ENCODE measurements around the gene PRIMPOL.

PRIMPOL gene

DNA sequence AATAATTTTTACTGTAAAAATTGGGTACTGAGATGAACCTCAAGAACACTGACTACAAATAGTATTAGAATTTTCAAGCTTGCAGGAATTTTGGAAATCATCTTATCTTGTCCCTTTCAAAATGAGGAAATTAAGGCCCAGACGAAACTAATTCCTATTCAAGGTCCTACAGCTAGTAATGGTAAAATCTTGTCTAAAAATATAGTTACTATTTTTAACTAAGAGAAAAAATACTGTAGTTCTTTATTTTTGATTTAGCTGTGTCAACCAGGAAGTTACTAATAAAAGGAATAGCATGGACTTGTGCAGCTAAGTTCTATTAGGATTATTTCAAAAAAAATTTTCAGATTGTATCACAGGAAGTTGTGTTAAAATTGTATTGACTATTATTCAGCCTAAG, 12.7 kb downstream of the PRIMPOL start:
- Histone ChIP-seq H3K36me3 (ENCODE audit: low read depth) (peaks cover 75% of the 10 kb centered on the region), H3K4me3 (ENCODE audit: severe bottlenecking) (no peak overlapping the region), H3K27ac (ENCODE audit: poor library complexity, severe bottlenecking) (no peak overlapping the region), H3K9me3 (ENCODE audit: severe bottlenecking) (peaks cover 2% of the 10 kb centered on the region), H3K4me1 (ENCODE audit: insufficient read depth, poor library complexity, severe bottlenecking) (no peaks in the 10 kb centered on the region), H3K27me3 (ENCODE audit: insufficient read depth, poor library complexity, severe bottlenecking) (no peaks in the 10 kb centered on the region)
- ATAC-seq (ENCODE audit: low read depth), result no peak
- DNase-seq (ENCODE audit: low spot score), result no peak
- TF ChIP-seq, protein P1, sequence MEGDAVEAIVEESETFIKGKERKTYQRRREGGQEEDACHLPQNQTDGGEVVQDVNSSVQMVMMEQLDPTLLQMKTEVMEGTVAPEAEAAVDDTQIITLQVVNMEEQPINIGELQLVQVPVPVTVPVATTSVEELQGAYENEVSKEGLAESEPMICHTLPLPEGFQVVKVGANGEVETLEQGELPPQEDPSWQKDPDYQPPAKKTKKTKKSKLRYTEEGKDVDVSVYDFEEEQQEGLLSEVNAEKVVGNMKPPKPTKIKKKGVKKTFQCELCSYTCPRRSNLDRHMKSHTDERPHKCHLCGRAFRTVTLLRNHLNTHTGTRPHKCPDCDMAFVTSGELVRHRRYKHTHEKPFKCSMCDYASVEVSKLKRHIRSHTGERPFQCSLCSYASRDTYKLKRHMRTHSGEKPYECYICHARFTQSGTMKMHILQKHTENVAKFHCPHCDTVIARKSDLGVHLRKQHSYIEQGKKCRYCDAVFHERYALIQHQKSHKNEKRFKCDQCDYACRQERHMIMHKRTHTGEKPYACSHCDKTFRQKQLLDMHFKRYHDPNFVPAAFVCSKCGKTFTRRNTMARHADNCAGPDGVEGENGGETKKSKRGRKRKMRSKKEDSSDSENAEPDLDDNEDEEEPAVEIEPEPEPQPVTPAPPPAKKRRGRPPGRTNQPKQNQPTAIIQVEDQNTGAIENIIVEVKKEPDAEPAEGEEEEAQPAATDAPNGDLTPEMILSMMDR (IDR thresholded peaks at IDR 0.05; ENCODE audit: poor library complexity, severe bottlenecking), result no peak

DNA sequence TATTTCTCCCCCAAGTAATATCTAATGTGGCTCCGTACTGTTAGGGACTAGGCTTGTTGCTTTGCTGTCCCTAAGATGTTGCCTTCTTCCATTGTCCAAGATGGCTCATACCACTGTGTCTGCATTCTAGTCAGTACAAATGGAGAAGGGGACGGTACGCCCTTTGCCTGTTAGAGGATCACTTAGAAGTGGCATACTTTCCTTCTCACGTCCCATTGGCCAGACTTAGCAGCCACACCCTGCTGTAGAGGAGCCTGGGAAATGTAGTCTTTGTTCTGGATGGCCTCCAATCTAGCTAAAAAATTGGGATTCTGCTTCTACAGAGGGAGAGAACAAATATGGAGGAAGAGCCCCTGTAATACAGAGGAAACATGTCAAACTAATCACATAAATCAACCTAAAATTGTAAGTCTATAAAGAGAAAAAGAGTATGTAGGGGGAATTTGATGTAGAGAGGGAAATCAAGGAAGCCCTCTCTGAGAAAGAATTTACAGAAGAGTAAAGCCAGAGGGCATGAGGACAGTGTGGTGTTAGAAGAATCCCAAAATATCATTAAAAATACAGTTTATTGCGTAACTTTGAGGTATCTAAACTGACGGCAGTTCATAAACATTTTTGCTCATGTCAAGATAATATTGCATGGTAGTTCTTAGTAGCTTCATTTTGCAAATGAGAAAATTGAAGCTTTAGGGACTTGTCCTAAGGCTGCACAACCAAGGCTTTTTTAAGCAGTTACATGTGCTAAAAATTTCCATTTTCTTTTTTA, 15.1 kb downstream of the PRIMPOL start:
- Histone ChIP-seq H3K4me3 (ENCODE audit: severe bottlenecking) (no peak overlapping the region), H3K27me3 (ENCODE audit: insufficient read depth, poor library complexity, severe bottlenecking) (no peaks in the 10 kb centered on the region), H3K36me3 (ENCODE audit: low read depth) (peaks cover 78% of the 10 kb centered on the region), H3K4me1 (ENCODE audit: insufficient read depth, poor library complexity, severe bottlenecking) (no peaks in the 10 kb centered on the region), H3K9me3 (ENCODE audit: severe bottlenecking) (peaks cover 2% of the 10 kb centered on the region), H3K27ac (ENCODE audit: poor library complexity, severe bottlenecking) (no peak overlapping the region)
- ATAC-seq (ENCODE audit: low read depth), result peak; percentile 55; the same call in 2 of the 3 replicates
- DNase-seq (ENCODE audit: low spot score), result no peak
- TF ChIP-seq, protein P1 (IDR thresholded peaks at IDR 0.05; ENCODE audit: poor library complexity, severe bottlenecking), result no peak

DNA sequence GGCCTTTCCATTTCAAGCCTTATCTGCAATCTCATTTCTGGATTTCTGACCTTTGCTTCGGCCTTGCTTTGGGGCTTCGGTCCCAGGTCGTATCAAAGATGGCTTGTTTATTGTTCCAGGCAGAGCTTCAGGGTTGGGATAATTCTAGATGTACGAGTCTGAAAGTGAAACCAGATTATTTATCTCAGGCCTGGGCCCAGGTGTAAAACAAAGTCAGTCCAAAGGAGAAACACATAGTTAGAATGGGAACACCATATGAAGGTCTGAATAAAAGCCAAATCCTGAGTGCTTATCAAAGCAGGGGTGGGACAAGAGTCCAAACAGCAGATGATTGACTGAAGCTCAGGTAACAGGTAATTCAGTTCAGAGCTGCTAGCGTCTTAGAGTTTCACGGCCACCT, 17.1 kb downstream of the PRIMPOL start:
- Histone ChIP-seq H3K36me3 (ENCODE audit: low read depth) (peaks cover 71% of the 10 kb centered on the region), H3K4me1 (ENCODE audit: insufficient read depth, poor library complexity, severe bottlenecking) (peaks cover 8% of the 10 kb centered on the region), H3K4me3 (ENCODE audit: severe bottlenecking) (no peak overlapping the region), H3K27me3 (ENCODE audit: insufficient read depth, poor library complexity, severe bottlenecking) (no peaks in the 10 kb centered on the region), H3K27ac (ENCODE audit: poor library complexity, severe bottlenecking) (no peak overlapping the region), H3K9me3 (ENCODE audit: severe bottlenecking) (peaks cover 2% of the 10 kb centered on the region)
- ATAC-seq (ENCODE audit: low read depth) (no peak), DNase-seq (ENCODE audit: low spot score) (no peak)
- TF ChIP-seq, protein P1 (IDR thresholded peaks at IDR 0.05; ENCODE audit: poor library complexity, severe bottlenecking), result no peak

DNA sequence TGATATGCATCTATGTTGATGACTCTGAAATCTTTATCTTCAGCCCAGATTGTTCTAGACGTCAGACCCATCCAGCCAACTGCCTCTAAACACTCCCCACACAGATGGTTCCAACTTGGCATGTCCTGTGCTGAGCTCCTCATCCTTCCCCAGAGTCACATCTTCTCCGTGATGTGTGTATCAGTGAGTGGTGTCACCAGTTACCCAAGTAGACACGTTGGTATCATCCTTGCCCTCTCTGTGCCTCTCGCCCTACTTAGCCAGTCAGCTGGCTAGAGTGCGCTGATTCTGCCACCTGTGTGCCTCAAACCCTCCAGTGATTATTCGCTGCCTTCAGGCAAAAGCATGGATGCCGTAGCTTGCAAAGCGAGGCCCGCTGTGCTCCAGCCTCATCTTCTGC, 18.6 kb downstream of the PRIMPOL start:
- peaks cover 8% of the 10 kb centered on the region for H3K4me1 ChIP-seq (ENCODE audit: insufficient read depth, poor library complexity, severe bottlenecking)
- DNase-seq (ENCODE audit: low spot score), result no peak
- H3K27ac ChIP-seq (ENCODE audit: poor library complexity, severe bottlenecking), result no peak overlapping the region
- no peak for ATAC-seq (ENCODE audit: low read depth)
- H3K4me3 ChIP-seq (ENCODE audit: severe bottlenecking), result no peak overlapping the region
- H3K9me3 ChIP-seq (ENCODE audit: severe bottlenecking), result peaks cover 2% of the 10 kb centered on the region
- peaks cover 71% of the 10 kb centered on the region for H3K36me3 ChIP-seq (ENCODE audit: low read depth)
- no peaks in the 10 kb centered on the region for H3K27me3 ChIP-seq (ENCODE audit: insufficient read depth, poor library complexity, severe bottlenecking)
- TF ChIP-seq, protein P1 (IDR thresholded peaks at IDR 0.05; ENCODE audit: poor library complexity, severe bottlenecking), result no peak

DNA sequence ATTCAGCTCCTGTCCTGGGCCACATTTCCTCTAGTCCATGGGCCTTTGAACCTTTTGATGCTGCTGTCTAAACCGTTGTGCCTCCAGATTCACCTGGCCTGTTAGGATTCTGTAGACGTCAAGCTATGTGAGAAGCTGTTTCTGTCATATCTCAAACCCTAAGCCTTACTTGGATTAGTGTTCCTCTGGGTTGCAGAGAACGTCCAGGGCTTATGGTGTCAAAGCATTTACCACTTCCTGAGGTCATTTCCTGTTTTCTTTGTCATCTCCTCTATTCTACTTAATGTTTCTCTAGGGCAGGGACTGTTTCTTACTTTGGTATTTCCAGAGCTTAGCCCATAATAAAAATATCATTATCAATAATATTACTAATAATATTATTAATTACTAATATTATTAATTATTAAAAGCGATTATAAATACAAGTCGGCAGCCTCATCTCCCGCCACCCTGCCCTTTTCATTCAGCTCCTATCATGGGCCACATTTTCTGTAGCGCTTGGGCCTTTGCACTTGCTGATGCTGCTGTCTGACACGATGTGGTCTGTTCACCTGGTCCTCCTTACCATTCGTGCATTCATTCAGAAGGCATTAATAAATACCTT, 19.1 kb downstream of the PRIMPOL start:
- H3K4me3 ChIP-seq (ENCODE audit: severe bottlenecking), result no peak overlapping the region
- no peak overlapping the region for H3K27ac ChIP-seq (ENCODE audit: poor library complexity, severe bottlenecking)
- peaks cover 69% of the 10 kb centered on the region for H3K36me3 ChIP-seq (ENCODE audit: low read depth)
- peaks cover 8% of the 10 kb centered on the region for H3K4me1 ChIP-seq (ENCODE audit: insufficient read depth, poor library complexity, severe bottlenecking)
- DNase-seq (ENCODE audit: low spot score) (no peak), ATAC-seq (ENCODE audit: low read depth) (no peak)
- peaks cover under 1% of the 10 kb centered on the region for H3K9me3 ChIP-seq (ENCODE audit: severe bottlenecking)
- no peaks in the 10 kb centered on the region for H3K27me3 ChIP-seq (ENCODE audit: insufficient read depth, poor library complexity, severe bottlenecking)
- TF ChIP-seq, protein P1 (IDR thresholded peaks at IDR 0.05; ENCODE audit: poor library complexity, severe bottlenecking), result no peak

Data from RWPE2 (cell line).